Fibroblast of mammary gland (primary cell): Measurements from ENCODE around the gene BAIAP2.

Source experiments
- DNase-seq: peaks from one replicate; pipeline ENCODE4 v3.0.0-alpha.2; 2010; ENCODE audit warnings: low read depth
- H3K4me3 ChIP-seq: 2 replicates; pipeline ENCODE4 v1.5.1; 2011; ENCODE audit warnings: low read depth, mild to moderate bottlenecking, low read length, moderate library complexity; ENCODE audit not compliant: control insufficient read depth
- CTCF ChIP-seq: conservative IDR thresholded peaks from 2 replicates; pipeline ENCODE4 v1.5.1; 2011; ENCODE audit warnings: low read depth, low read length, inconsistent platforms; ENCODE audit not compliant: control insufficient read depth, insufficient read depth

The BAIAP2 gene

DNA sequence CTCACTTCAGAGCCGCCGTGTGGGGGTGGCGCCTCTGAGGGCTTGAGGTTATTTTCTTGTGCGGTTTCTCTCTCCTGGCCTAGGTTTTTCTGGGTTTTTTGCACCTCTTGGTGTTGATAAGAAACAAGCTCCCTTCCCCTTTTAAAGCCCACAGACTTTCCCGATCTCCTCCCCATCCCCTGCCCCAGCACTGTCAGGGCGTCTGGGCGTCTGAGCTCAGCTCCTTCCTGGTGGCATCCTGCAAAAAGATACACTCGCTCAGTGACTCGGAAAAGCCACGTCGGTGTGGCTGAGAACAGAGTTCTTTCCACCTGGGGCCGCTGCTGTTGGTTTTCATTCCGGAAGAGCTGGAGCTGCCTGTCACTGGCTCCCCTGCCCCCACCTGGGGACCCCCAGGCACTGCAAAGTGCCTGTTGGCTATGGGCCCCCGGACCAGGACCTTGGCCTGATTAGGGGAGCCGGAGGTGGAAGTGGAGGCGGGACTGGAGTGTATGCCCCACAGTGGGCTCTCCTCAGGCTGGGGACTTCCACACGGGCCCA lies 14.5 kb downstream of the BAIAP2 start:
- H3K4me3 ChIP-seq: no peak overlapping the region
- TF ChIP-seq CTCF: no peak
- no peak for DNase-seq

DNA sequence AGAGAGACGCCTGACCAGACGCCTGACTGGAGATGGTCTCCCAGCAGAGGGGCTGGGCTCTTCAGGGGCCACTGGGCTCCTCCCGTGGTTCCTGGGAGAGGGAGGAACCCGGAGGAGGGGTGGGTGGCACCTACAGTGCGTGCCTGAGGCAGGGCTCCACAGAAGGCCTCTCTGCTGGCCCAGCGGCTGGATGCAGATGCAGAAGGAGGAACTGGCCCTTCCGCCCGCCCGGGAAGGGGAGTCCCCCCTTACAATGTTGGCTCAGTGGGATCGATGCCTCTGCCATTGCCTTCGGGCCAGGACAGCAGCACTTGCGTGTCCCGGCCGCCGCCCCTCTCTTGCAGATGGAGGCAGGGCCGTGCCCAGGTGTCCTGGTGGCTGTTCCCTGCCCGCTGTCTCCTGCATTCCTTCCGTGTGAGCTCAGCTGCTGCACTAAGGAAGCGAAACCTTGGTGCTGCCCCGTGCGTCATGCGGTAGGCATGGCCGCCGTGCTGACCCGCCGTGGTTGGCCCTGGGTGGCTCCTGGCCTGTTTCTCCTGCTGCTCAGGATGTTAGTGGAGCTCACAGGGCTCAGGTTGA lies 15.1 kb downstream of the BAIAP2 start:
- no peak for TF ChIP-seq CTCF

GRCh38 chr17:81050645-81051625 lies 16.0 kb downstream of the BAIAP2 start:
- no peak for TF ChIP-seq CTCF
- no peak overlapping the region for H3K4me3 ChIP-seq
- DNase-seq: no peak

More for the DNA sequence above, 15.1 kb downstream of the BAIAP2 start:
- DNase-seq: peak; percentile 46
- H3K4me3 ChIP-seq: no peak overlapping the region

DNA sequence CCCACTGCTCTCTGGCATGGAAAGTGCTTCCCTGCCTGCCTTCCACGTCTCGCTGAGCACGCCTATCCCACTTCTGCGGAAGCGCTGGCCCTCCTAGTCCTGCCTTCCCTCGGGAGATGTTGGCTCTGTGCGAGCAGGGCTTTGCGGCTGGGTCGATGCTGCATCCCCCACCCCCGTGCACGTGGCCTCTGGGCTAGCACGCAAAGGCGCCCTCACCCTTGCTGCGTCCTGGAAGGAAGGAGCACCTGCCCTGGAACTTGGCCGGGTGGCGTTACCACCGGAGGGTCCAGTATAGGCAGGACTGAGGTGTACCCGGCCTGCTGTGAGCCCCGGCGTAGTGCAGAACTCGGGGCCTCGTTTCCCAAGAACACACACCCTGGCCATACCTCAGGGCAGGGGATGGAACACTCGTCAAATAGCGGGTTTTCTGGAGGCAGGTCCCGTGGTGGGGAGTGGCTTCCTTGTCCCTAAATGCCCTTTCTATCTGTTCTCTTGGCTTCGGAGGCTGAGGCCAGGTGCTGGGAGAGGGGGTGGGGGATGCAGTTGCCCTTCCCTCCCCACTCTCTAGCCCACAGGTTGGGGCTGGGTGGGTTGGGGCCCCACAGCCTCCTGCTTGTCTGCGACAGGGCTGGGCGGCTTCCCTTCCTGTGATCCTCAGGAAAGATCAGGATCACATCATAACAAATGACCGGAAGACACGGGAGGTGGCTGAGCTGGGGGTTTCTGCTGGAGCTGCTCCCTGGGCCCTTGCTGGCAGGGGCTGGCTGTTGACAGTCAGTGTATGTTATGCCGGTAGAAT lies 17.4 kb downstream of the BAIAP2 start:
- no peak for DNase-seq
- no peak overlapping the region for H3K4me3 ChIP-seq
- no peak for TF ChIP-seq CTCF

- TF ChIP-seq CTCF: no peak
- DNase-seq: no peak
- no peak overlapping the region for H3K4me3 ChIP-seq
Observed at GRCh38 chr17:81053041-81053970, 18.4 kb downstream of the BAIAP2 start.
